ENCODE measurements around the gene NFIX. TPM values are rescaled to one million over a fixed set of nuclear protein-coding genes. Genes with fewer than 3 reads are reported as not detected.

NFIX gene
- total and polyA plus RNA-seq, 9 of the 15 experiments (the other 6 are each of a cell fraction or from before 2014, with no cell fraction given): 0.28 to 26.8 (median 5.4) TPM

GRCh38 chr19:12946092-12946721, 49.1 kb upstream of the NFIX start (continued):
- TF ChIP-seq, protein P1, sequence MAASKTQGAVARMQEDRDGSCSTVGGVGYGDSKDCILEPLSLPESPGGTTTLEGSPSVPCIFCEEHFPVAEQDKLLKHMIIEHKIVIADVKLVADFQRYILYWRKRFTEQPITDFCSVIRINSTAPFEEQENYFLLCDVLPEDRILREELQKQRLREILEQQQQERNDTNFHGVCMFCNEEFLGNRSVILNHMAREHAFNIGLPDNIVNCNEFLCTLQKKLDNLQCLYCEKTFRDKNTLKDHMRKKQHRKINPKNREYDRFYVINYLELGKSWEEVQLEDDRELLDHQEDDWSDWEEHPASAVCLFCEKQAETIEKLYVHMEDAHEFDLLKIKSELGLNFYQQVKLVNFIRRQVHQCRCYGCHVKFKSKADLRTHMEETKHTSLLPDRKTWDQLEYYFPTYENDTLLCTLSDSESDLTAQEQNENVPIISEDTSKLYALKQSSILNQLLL (CRISPR knock-in tag; IDR thresholded peaks at IDR 0.05; ENCODE audit: borderline replicate concordance): no peak
- TF ChIP-seq TFE3 (CRISPR knock-in tag; IDR thresholded peaks at IDR 0.05) (no peak), MCM3 (IDR thresholded peaks at IDR 0.05) (no peak), TGIF2 (CRISPR knock-in tag; IDR thresholded peaks at IDR 0.05) (no peak), AFF1 (IDR thresholded peaks at IDR 0.05; ENCODE audit: low read depth in 1 of 2, partially characterized antibody in 2 of 2) (no peak), ZNF23 (CRISPR knock-in tag; IDR thresholded peaks at IDR 0.05) (no peak), SIN3B (IDR thresholded peaks at IDR 0.05; ENCODE audit: low read depth) (no peak), RNF219 (CRISPR knock-in tag; IDR thresholded peaks at IDR 0.05) (no peak), ARHGAP35 (IDR thresholded peaks at IDR 0.05; ENCODE audit: partially characterized antibody) (no peak), RUNX1 (IDR thresholded peaks at IDR 0.05; ENCODE audit: low read depth) (no peak), L3MBTL2 (IDR thresholded peaks at IDR 0.05) (no peak), ETV6 (IDR thresholded peaks at IDR 0.05; ENCODE audit: borderline replicate concordance in 1 of 2, low read depth in 2 of 2, low read length in 1 of 2) (no peak), ETV6 (CRISPR knock-in tag; IDR thresholded peaks at IDR 0.05; ENCODE audit: borderline replicate concordance) (no peak), ZNF133 (CRISPR knock-in tag; IDR thresholded peaks at IDR 0.05) (no peak), ZNF512 (tag; IDR thresholded peaks at IDR 0.05) (no peak)
- TF ChIP-seq, protein P2, sequence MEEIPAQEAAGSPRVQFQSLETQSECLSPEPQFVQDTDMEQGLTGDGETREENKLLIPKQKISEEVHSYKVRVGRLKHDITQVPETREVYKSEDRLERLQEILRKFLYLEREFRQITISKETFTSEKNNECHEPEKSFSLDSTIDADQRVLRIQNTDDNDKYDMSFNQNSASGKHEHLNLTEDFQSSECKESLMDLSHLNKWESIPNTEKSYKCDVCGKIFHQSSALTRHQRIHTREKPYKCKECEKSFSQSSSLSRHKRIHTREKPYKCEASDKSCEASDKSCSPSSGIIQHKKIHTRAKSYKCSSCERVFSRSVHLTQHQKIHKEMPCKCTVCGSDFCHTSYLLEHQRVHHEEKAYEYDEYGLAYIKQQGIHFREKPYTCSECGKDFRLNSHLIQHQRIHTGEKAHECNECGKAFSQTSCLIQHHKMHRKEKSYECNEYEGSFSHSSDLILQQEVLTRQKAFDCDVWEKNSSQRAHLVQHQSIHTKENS (CRISPR knock-in tag; IDR thresholded peaks at IDR 0.05): no peak
